ENCODE data around the gene CYP2U1.
"Not testable (repeated sequence)": the region's sequence is repeated elsewhere in the genome, so short reads cannot be mapped to it uniquely, and the experiment has no call there.

Gene CYP2U1

GRCh38 chr4:107930821-107931774, at the start of gene CYP2U1:
TSS of gene CYP2U1 (plus strand) at chr4:107931549. CDS start at chr4:107931644, 95 bp downstream.
- peak; percentile 34 for DNase-seq

- DNase-seq: no peak
These were observed 45.5 kb upstream of the CYP2U1 start for GRCh38 chr4:107885865-107886264.

- DNase-seq: no peak
These were observed 43.1 kb upstream of the CYP2U1 start for GRCh38 chr4:107888237-107888636.

GRCh38 chr4:107890779-107891178, 40.6 kb upstream of the CYP2U1 start:
- DNase-seq: no peak

- no peak for DNase-seq
These were observed 40.0 kb upstream of the CYP2U1 start for GRCh38 chr4:107891299-107891698.

- DNase-seq: no peak
These were observed 37.9 kb upstream of the CYP2U1 start for GRCh38 chr4:107893171-107894137.

GRCh38 chr4:107894138-107894603, 37.2 kb upstream of the CYP2U1 start:
- DNase-seq: no peak

GRCh38 chr4:107896158-107896645, 35.1 kb upstream of the CYP2U1 start:
- no peak for DNase-seq

- no peak for DNase-seq
These were observed 34.7 kb upstream of the CYP2U1 start for GRCh38 chr4:107896646-107897045.

GRCh38 chr4:107897823-107898222, 33.5 kb upstream of the CYP2U1 start:
- DNase-seq: no peak

GRCh38 chr4:107900067-107900466, 31.3 kb upstream of the CYP2U1 start:
- no peak for DNase-seq

GRCh38 chr4:107900508-107900907, 30.8 kb upstream of the CYP2U1 start:
- DNase-seq: no peak

GRCh38 chr4:107901213-107901934, 30.0 kb upstream of the CYP2U1 start:
- no peak for DNase-seq

- DNase-seq: no peak
These were observed 28.6 kb upstream of the CYP2U1 start for GRCh38 chr4:107902715-107903114.

GRCh38 chr4:107905082-107905481, 26.3 kb upstream of the CYP2U1 start:
- not testable (repeated sequence) for DNase-seq

- DNase-seq: no peak
These were observed 24.8 kb upstream of the CYP2U1 start for GRCh38 chr4:107906458-107907100.

- DNase-seq: no peak
These were observed 23.0 kb upstream of the CYP2U1 start for GRCh38 chr4:107908377-107908776.

- DNase-seq: peak; percentile 32
These were observed 18.0 kb upstream of the CYP2U1 start for GRCh38 chr4:107913283-107913899.

- no peak for DNase-seq
These were observed 16.1 kb upstream of the CYP2U1 start for GRCh38 chr4:107915220-107915619.

GRCh38 chr4:107916623-107917022, 14.7 kb upstream of the CYP2U1 start:
- no peak for DNase-seq

- no peak for DNase-seq
These were observed 13.8 kb upstream of the CYP2U1 start for GRCh38 chr4:107917500-107917899.

Measured in NCI-H1694 treated with DMSO at 0.1 percent for 48 hours (cell line).